HG03064 (cell line): ENCODE measurements around the gene ABTB1.

ENCODE experiments used
- ATAC-seq: cut with Tn5 transposase; IDR thresholded peaks from one replicate; pipeline ENCODE4 v1.9.1; 2021; ENCODE audit warnings: low read depth; ENCODE audit not compliant: unreplicated experiment

Gene ABTB1

DNA sequence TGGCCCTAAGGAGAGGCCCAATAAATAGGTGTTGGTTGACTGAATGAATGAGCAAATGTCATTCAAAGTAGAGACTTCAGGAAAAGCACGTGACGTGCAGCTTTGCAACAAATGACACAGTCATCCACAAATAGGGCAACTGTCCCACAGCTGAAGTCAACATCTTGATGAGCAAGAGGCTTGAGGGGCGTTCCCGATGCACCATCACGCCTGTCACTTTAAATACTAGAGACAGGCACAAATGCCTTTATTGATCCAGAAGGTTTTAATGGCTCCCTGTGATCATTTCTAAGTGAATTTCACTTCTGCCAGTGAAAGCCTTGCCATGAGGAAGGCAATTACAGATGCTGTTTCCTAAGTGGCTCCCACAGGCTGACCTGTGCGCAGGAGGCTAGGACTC, 43.6 kb downstream of the ABTB1 start:
- no peak for ATAC-seq

DNA sequence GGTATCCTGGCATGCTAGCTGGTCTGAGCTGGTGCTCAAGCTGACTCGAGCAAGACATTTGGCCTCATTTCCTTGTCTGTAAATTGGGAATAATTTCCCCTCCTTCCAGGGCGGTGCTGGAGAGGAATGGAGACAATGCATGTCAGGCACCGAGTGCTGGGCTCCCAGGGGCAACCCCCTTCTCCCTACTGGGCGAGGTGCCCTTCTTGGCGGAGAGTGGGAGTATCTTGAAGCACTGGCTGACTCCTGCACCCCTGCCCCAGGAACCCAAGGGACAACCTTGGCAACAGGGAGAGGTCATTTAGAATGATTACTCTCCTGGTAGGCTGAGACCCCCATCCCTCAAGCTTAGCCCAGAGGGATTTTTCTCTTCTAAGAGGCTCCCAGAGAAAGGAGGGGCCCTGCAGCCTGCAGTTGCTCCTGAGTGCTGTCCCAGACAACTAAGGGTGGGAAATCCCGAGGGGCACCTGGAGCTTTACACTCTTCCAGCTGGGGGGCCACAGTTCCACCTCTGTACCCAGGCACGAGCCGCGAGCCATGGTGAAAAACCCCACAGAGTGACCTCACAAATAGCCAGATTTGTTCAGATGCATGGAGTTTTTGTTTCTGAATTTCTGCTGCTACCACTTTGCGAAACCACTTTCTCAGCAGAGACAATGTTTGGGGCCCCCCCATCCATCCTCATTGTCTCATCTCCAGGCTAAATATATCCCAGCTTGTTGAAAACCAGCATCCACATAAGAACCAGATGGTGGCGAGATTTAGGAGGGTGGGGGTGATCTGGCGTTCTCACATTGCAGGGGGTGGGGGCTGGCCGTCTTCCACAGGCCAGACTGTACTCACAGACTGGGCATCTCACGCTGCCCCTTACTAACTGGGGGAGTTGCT, 44.8 kb downstream of the ABTB1 start:
- ATAC-seq, result no peak

- no peak for ATAC-seq
Measured at GRCh38 chr3:127718245-127718915, 45.6 kb downstream of the ABTB1 start.

DNA sequence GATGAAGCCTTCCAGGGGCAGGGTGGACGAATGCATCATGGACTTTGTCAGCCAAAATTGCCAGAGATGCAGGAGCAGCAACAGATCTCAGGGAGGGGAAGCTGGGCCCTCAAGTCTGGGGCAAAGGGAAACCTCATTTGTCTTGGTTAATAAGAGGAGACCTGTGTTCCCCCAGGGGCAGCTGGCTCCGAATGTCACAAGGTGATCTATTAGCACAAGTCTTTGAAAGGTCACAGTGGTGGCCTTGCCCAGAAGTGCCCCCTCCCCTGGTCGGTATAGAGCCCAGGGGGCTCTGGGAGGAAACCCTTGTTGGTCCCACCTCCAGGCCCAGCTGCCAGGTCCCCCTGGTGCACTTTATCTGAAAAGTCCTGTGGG, 46.2 kb downstream of the ABTB1 start:
- ATAC-seq, result no peak

DNA sequence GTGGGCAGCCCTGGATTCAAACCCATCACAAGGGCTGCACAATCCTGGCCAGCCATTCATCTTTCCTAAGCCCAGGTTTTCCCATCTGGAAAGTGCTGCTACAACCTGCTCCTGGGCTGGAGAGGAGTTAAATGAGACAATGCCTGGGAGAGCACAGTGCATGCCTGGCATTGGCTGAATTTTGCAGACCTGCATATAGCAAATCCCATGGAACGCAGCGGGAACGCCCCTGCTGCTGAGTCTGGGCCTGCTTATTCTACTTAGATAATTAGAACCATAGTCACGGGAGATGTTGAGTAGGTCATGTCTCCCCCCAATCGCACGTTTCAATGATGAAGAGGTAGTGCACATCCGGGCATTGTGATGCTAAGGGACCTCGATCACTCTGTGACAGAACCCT, 46.6 kb downstream of the ABTB1 start:
- ATAC-seq, result no peak

DNA sequence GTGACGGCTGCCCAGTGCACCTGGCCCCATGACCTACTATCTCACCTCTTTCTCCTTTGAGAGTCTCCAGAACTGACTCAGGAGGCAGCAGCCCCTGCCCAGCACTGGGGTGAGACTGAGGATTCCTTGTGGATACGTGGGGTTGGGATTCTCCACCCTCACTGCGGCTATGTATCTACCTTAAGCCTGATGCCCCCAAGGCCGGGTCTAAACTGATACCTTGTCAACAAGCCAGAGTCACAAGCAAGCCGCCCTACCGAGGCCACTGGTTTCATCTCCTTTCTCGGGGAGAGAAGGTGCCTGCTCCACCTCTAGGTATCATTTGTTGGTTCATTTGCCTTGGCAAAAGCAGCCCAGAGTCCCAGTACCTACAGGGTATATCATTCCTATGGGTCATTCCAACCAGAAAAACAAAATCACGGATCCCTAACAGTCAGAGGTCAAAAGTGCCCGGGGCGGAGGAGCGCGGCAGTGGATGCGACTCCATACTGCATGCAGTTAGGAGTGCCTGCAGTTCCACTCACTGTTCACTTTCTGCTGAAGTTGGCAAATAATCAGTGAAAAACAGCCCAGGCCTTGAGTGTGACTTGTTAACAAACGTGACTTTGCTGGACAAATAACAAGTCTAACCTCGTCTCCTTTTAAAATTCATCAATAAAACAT, 47.5 kb downstream of the ABTB1 start:
- ATAC-seq, result no peak

DNA sequence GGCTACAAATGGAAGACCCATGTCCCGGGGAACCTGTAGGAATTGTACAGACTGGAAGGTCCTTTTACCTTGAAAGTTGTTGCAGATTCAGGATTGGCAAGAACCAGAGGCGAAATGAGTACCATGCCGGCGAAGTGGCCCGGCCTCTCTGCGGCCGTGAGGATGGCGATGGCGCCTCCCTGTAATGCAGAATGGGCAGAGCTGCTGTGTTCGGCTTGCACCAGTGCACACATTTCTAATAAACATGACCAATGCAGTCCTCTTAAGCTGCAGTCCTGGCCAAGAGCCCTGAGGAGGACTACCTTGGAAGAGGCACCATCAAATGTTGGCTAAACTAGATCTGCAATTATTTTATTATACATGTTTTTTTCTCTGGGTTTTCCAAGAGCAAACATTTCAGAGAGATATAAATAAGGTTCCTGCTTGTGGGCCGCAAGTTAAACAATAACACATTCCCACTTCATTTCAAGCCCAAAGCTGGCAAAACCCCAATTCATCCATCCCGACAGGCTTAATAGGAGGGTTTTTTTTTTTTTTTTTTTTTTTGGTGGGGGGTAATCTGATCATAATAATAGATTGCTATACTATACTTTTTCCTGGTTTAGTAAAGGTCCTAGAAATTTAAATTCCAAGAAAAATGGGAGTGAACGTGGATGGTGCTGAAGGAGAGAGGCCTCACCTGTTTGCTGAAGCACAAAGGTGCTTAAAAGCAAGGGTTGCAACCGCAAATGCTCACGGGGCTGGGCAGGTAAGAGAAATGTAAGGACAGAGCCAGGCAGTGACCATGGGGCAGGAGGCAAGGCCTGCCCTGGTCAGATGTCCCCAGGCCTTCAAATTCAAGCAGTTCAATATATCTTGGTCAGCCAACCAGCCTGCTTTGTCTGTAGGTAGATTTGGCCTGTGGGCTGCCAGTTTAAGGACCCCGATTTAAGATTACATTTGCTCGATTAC, 48.5 kb downstream of the ABTB1 start:
- ATAC-seq, result no peak

DNA sequence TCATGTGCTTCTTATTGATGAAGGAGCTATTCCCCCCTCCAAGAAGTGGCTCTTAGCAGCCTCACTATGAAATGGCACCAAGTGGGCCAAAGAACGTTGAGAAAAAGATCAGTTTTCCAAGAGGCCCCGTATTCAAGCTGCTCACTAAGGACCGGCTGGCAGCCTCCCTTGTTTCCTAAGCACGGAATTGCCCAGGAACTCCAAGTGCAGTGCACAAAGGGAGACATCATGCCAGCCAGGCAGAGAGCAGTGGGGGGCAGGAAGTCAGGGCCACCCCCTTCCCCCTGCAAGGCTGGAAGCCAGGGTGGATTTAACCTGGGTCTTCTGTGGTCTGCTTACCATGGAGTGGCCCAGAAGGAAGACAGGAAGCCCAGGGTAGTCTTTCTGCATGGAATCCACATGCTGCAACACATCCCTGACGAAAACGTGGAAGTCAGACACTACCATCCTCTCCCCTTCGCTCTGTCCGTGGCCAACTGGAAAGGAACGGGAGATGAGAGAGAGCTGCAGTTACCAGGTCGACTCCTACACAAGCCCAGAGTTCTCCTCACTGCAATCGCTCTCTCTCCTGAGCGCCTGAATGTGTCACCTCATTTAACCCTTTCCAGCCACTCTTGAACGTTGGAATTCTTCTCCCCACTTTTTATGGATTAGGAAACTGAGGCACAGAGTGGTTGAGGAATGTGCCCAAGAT, 49.5 kb downstream of the ABTB1 start:
- no peak for ATAC-seq

- no peak for ATAC-seq
Measured at GRCh38 chr3:127723011-127723567, 50.3 kb downstream of the ABTB1 start.

- no peak for ATAC-seq
Measured at GRCh38 chr3:127726894-127727293, 54.1 kb downstream of the ABTB1 start.

DNA sequence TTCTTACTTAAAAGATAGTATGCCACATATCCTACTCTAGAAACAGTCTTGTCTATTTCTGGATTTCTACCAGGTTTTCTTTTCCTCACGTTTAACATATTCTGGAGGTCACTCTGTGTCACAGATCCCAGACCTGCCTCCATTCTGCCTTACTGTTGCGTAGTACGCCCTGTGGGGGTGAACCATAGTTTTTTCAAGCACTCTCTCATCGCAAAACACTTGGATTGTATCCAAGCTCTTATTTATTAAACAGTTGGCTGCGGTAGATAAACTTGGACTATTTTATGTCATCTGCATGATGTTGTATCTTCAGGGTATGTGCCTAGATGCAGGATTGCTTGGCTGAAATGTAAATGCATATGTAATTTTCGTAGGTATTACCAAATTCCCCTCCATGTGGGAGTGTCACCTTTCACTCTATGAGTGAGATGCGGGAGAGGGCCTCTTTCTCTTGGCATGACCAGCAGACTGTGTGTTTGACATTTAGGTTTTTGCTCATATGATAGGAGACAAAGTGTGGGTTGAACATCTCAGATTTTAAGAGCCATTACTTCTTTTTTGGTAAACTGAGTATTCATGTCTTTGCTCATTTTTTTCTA, 55.8 kb downstream of the ABTB1 start:
- no peak for ATAC-seq

DNA sequence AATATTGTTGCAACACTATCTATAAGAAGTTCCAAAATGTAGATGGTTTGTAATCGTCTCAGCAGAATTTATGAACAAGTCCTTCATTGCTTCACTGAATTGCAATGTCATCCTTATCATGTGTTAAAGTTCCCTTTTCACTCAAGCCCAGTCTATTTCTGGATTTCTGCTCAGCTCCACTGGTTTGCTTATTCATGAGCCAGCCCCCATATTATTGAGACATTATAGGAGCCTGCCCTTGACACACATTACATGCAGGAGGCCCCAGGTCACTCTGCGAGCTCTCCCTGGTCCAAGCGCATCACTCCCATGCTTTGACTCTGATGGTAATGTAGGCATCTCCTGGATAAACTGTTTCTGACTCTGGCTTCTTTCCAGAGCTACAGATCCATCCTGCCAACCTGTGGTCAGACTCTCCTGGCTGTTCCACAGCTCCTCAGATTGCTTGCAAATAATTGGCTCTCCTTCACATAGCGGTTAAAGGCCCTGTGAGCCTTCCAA, 56.9 kb downstream of the ABTB1 start:
- ATAC-seq, result no peak

- ATAC-seq, result no peak
Measured at GRCh38 chr3:127730171-127730570, 57.4 kb downstream of the ABTB1 start.
